HEK293 (cell line): ENCODE results near the gene SSBP3.

Experiments
- BCL11B ChIP-seq: fragments of 450-650 bp; formaldehyde crosslinking; IDR thresholded peaks from 2 replicates; pipeline ENCODE4 v1.5.1; 2016; ENCODE audit warnings: low read depth, missing biosample characterization, missing genetic modification characterization
- ELK4 ChIP-seq: IDR thresholded peaks from 2 replicates; pipeline ENCODE4 v1.6.1; 2011; ENCODE audit warnings: mild to moderate bottlenecking, low read depth, low read length, borderline replicate concordance
- GLI4 ChIP-seq: fragments of 450-650 bp; formaldehyde crosslinking; IDR thresholded peaks from 2 replicates; pipeline ENCODE4 v1.5.1; 2016; ENCODE audit warnings: missing biosample characterization, missing genetic modification characterization
- GLIS1 ChIP-seq: fragments of 450-650 bp; formaldehyde crosslinking; IDR thresholded peaks from 2 replicates; pipeline ENCODE4 v1.5.1; 2016; ENCODE audit warnings: missing biosample characterization, missing genetic modification characterization
- PRDM4 ChIP-seq: fragments of 450-650 bp; formaldehyde crosslinking; IDR thresholded peaks from 2 replicates; pipeline ENCODE4 v1.5.1; 2017; ENCODE audit warnings: missing biosample characterization, missing genetic modification characterization
- TCF7L2 ChIP-seq: IDR thresholded peaks from 2 replicates; pipeline ENCODE4 v1.6.1; 2011; ENCODE audit warnings: low read depth, mild to moderate bottlenecking, inconsistent platforms, low read length, moderate library complexity, borderline replicate concordance
- YY2 ChIP-seq: fragments of 450-650 bp; formaldehyde crosslinking; IDR thresholded peaks from 2 replicates; pipeline ENCODE4 v1.5.1; 2016; ENCODE audit warnings: missing biosample characterization, missing genetic modification characterization
- ZBTB1 ChIP-seq: fragments of 450-650 bp; formaldehyde crosslinking; IDR thresholded peaks from 2 replicates; pipeline ENCODE4 v1.5.1; 2016; ENCODE audit warnings: missing biosample characterization, missing genetic modification characterization
- ZBTB17 ChIP-seq: fragments of 450-650 bp; formaldehyde crosslinking; IDR thresholded peaks from 2 replicates; pipeline ENCODE4 v1.5.1; 2016; ENCODE audit warnings: missing biosample characterization, missing genetic modification characterization
- ZBTB44 ChIP-seq: fragments of 450-650 bp; IDR thresholded peaks from 2 replicates; pipeline ENCODE4 v1.5.1; 2018; ENCODE audit warnings: missing biosample characterization, mild to moderate bottlenecking, missing genetic modification characterization
- ZBTB49 ChIP-seq: fragments of 450-650 bp; formaldehyde crosslinking; IDR thresholded peaks from 2 replicates; pipeline ENCODE4 v1.5.1; 2016; ENCODE audit warnings: missing biosample characterization, missing genetic modification characterization, low read depth
- ZNF140 ChIP-seq: fragments of 450-650 bp; formaldehyde crosslinking; IDR thresholded peaks from 2 replicates; pipeline ENCODE4 v1.5.1; 2016; ENCODE audit warnings: missing biosample characterization, missing genetic modification characterization
- ZNF169 ChIP-seq: fragments of 450-650 bp; formaldehyde crosslinking; IDR thresholded peaks from 2 replicates; pipeline ENCODE4 v1.5.1; 2016; ENCODE audit warnings: missing biosample characterization, missing genetic modification characterization
- ZNF223 ChIP-seq: fragments of 450-650 bp; formaldehyde crosslinking; IDR thresholded peaks from 2 replicates; pipeline ENCODE4 v1.5.1; 2016; ENCODE audit warnings: missing biosample characterization, missing genetic modification characterization
- ZNF248 ChIP-seq: fragments of 450-650 bp; formaldehyde crosslinking; IDR thresholded peaks from 2 replicates; pipeline ENCODE4 v1.5.1; 2017; ENCODE audit warnings: missing biosample characterization, missing genetic modification characterization
- ZNF335 ChIP-seq: fragments of 450-650 bp; formaldehyde crosslinking; conservative IDR thresholded peaks from 2 replicates; pipeline ENCODE4 v1.5.1; 2016; ENCODE audit warnings: missing biosample characterization, missing genetic modification characterization
- ZNF416 ChIP-seq: fragments of 450-650 bp; formaldehyde crosslinking; IDR thresholded peaks from 2 replicates; pipeline ENCODE4 v1.5.1; 2016; ENCODE audit warnings: missing biosample characterization, missing genetic modification characterization
- ZNF473 ChIP-seq: fragments of 450-650 bp; formaldehyde crosslinking; IDR thresholded peaks from 2 replicates; pipeline ENCODE4 v1.5.1; 2017; ENCODE audit warnings: missing biosample characterization, missing genetic modification characterization
- ZNF529 ChIP-seq: fragments of 450-650 bp; formaldehyde crosslinking; IDR thresholded peaks from 2 replicates; pipeline ENCODE4 v1.5.1; 2017; ENCODE audit warnings: missing genetic modification characterization, missing biosample characterization; ENCODE audit not compliant: insufficient replicate concordance
- ZNF548 ChIP-seq: fragments of 450-650 bp; formaldehyde crosslinking; IDR thresholded peaks from 2 replicates; pipeline ENCODE4 v1.5.1; 2016; ENCODE audit warnings: missing biosample characterization, missing genetic modification characterization
- ZNF558 ChIP-seq: fragments of 450-650 bp; formaldehyde crosslinking; IDR thresholded peaks from 2 replicates; pipeline ENCODE4 v1.5.1; 2016; ENCODE audit warnings: missing biosample characterization, missing genetic modification characterization
- ZNF560 ChIP-seq: fragments of 450-650 bp; formaldehyde crosslinking; IDR thresholded peaks from 2 replicates; pipeline ENCODE4 v1.5.1; 2017; ENCODE audit warnings: missing biosample characterization, missing genetic modification characterization, borderline replicate concordance
- ZNF610 ChIP-seq: fragments of 450-650 bp; formaldehyde crosslinking; IDR thresholded peaks from 2 replicates; pipeline ENCODE4 v1.5.1; 2016; ENCODE audit warnings: missing biosample characterization, missing genetic modification characterization, borderline replicate concordance
- ZNF621 ChIP-seq: fragments of 450-650 bp; formaldehyde crosslinking; IDR thresholded peaks from 2 replicates; pipeline ENCODE4 v1.5.1; 2017; ENCODE audit warnings: missing biosample characterization, missing genetic modification characterization
- ZNF624 ChIP-seq: fragments of 450-650 bp; formaldehyde crosslinking; IDR thresholded peaks from 2 replicates; pipeline ENCODE4 v1.5.1; 2017; ENCODE audit warnings: missing biosample characterization, missing genetic modification characterization
- ZNF626 ChIP-seq: fragments of 450-650 bp; sonication (Bioruptor Pico); formaldehyde crosslinking; IDR thresholded peaks from 2 replicates; pipeline ENCODE4 v1.5.1; 2018; ENCODE audit warnings: missing biosample characterization, missing genetic modification characterization, inconsistent platforms
- ZNF677 ChIP-seq: fragments of 450-650 bp; IDR thresholded peaks from 2 replicates; pipeline ENCODE4 v1.5.0; 2018; ENCODE audit warnings: missing biosample characterization, mild to moderate bottlenecking, missing genetic modification characterization, moderate library complexity
- ZNF707 ChIP-seq: fragments of 450-650 bp; formaldehyde crosslinking; IDR thresholded peaks from 2 replicates; pipeline ENCODE4 v1.5.1; 2016; ENCODE audit warnings: missing biosample characterization, missing genetic modification characterization
- ZNF837 ChIP-seq: fragments of 450-650 bp; formaldehyde crosslinking; IDR thresholded peaks from 2 replicates; pipeline ENCODE4 v1.5.1; 2016; ENCODE audit warnings: missing biosample characterization, missing genetic modification characterization
- ZSCAN18 ChIP-seq: fragments of 450-650 bp; formaldehyde crosslinking; IDR thresholded peaks from 2 replicates; pipeline ENCODE4 v1.5.1; 2016; ENCODE audit warnings: missing biosample characterization, missing genetic modification characterization
- ZSCAN4 ChIP-seq: fragments of 450-650 bp; formaldehyde crosslinking; IDR thresholded peaks from 2 replicates; pipeline ENCODE4 v1.5.1; 2017; ENCODE audit warnings: missing biosample characterization, missing genetic modification characterization

The SSBP3 gene

GRCh38 chr1:54199765-54200518 lies 206.3 kb downstream of the SSBP3 start, which contains the start of the genes CYB5RL and MRPL37 (continued):
- TF ChIP-seq ZNF558 (tag by site-specific recombination) (no peak), ZNF335 (tag by site-specific recombination) (peak; percentile 87), ZNF621 (tag by site-specific recombination) (no peak), PRDM4 (tag by site-specific recombination) (no peak), ZNF248 (tag by site-specific recombination) (no peak), ZNF529 (tag by site-specific recombination) (no peak), ZNF140 (tag by site-specific recombination) (no peak), ZNF837 (no peak), ZNF223 (tag by site-specific recombination) (no peak), ZSCAN4 (no peak), ZBTB49 (no peak), ZNF626 (tag by site-specific recombination) (no peak), ZBTB17 (tag by site-specific recombination) (0 out of 2 replicates have a peak, but pooled peaks have one; percentile 48), ZNF610 (tag by site-specific recombination) (0 out of 2 replicates have a peak, but pooled peaks have one; percentile 22), ZBTB44 (tag by site-specific recombination) (no peak), ZNF560 (tag by site-specific recombination) (no peak), ZNF473 (no peak), ZSCAN18 (tag by site-specific recombination) (no peak), YY2 (peak; percentile 89), ZNF624 (tag by site-specific recombination) (no peak), ZNF677 (tag by site-specific recombination) (no peak), GLIS1 (tag by site-specific recombination) (no peak; the same call in 1 of the 2 replicates), ZNF548 (tag by site-specific recombination) (no peak), GLI4 (no peak), ZBTB1 (tag by site-specific recombination) (no peak), ELK4 (no peak), TCF7L2 (no peak), ZNF169 (no peak), BCL11B (no peak), ZNF416 (tag by site-specific recombination) (no peak), ZNF707 (tag by site-specific recombination) (no peak)
